HepG2 (cell line): ENCODE data around the gene RNU7-1. TPM values are rescaled to one million over a fixed set of nuclear protein-coding genes. Genes with fewer than 3 reads are reported as not detected.

Source experiments
- ATM ChIP-seq: fragments of 450-650 bp; IDR thresholded peaks from 2 replicates; pipeline ENCODE4 v1.7.1; 2017; ENCODE audit warnings: mild to moderate bottlenecking, borderline replicate concordance
- ELK4 ChIP-seq: sonication (generic); formaldehyde crosslinking; IDR thresholded peaks from 2 replicates; pipeline ENCODE4 v1.9.0; 2021; ENCODE audit warnings: missing genetic modification reagents, borderline replicate concordance
- FOSL2 ChIP-seq: sonication (generic); formaldehyde crosslinking; IDR thresholded peaks from 2 replicates; pipeline ENCODE4 v1.4.0; 2020; ENCODE audit warnings: missing genetic modification reagents
- FOXK1 ChIP-seq: sonication (generic); formaldehyde crosslinking; IDR thresholded peaks from 2 replicates; pipeline ENCODE4 v1.4.0; 2020; ENCODE audit warnings: low read depth, missing genetic modification reagents, borderline replicate concordance
- MXI1 ChIP-seq: IDR thresholded peaks from 3 replicates; pipeline ENCODE4 v1.6.1; 2012; ENCODE audit warnings: low read depth, low read length, inconsistent platforms, borderline replicate concordance
- NCOR1 ChIP-seq: fragments of 200-600 bp; sonication (generic); IDR thresholded peaks from 2 replicates; pipeline ENCODE4 v1.7.0; 2017; ENCODE audit warnings: antibody characterized with exemption, low read length, borderline replicate concordance
- NFAT5 ChIP-seq: sonication (generic); formaldehyde crosslinking; IDR thresholded peaks from 2 replicates; pipeline ENCODE4 v1.4.0; 2020; ENCODE audit warnings: missing genetic modification reagents
- NR2C2 ChIP-seq: sonication (generic); formaldehyde crosslinking; IDR thresholded peaks from 2 replicates; pipeline ENCODE4 v1.4.0; 2020; ENCODE audit warnings: missing genetic modification reagents, mild to moderate bottlenecking, moderate library complexity, borderline replicate concordance
- PAXIP1 ChIP-seq: sonication (generic); formaldehyde crosslinking; conservative IDR thresholded peaks from 2 replicates; pipeline ENCODE4 v1.4.0; 2020; ENCODE audit warnings: mild to moderate bottlenecking, missing genetic modification reagents, moderate library complexity
- POLR2A ChIP-seq, 2 experiments: IDR thresholded peaks; 2 replicates each; pipeline ENCODE4 v1.6.1; 2011; ENCODE audit warnings: low read depth in 2 of 2, low read length in 2 of 2, mild to moderate bottlenecking in 1 of 2, moderate library complexity in 1 of 2; ENCODE audit not compliant: insufficient read depth in 1 of 2
- POLR2AphosphoS5 ChIP-seq: IDR thresholded peaks from 2 replicates; pipeline ENCODE4 v1.6.1; 2012; ENCODE audit warnings: low read depth, low read length
- PRMT3 ChIP-seq: sonication (generic); formaldehyde crosslinking; IDR thresholded peaks from 2 replicates; pipeline ENCODE4 v1.8.1; 2022; ENCODE audit warnings: low read depth, mild to moderate bottlenecking, moderate library complexity, missing genetic modification reagents, borderline replicate concordance
- ZFP82 ChIP-seq: sonication (generic); formaldehyde crosslinking; IDR thresholded peaks from 2 replicates; pipeline ENCODE4 v1.5.1; 2020; ENCODE audit warnings: mild to moderate bottlenecking, missing genetic modification reagents, borderline replicate concordance
- ZFY ChIP-seq: sonication (generic); formaldehyde crosslinking; IDR thresholded peaks from 2 replicates; pipeline ENCODE4 v1.4.0; 2020; ENCODE audit warnings: missing genetic modification reagents
- ZNF292 ChIP-seq: sonication (generic); formaldehyde crosslinking; IDR thresholded peaks from 2 replicates; pipeline ENCODE4 v1.8.1; 2022; ENCODE audit warnings: mild to moderate bottlenecking, low read depth, missing genetic modification reagents, borderline replicate concordance
- ZNF562 ChIP-seq: sonication (generic); formaldehyde crosslinking; IDR thresholded peaks from 2 replicates; pipeline ENCODE4 v1.8.0; 2022; ENCODE audit warnings: missing genetic modification reagents, borderline replicate concordance
- ZNF709 ChIP-seq: sonication (generic); formaldehyde crosslinking; IDR thresholded peaks from 2 replicates; pipeline ENCODE4 v1.5.0; 2020; ENCODE audit warnings: mild to moderate bottlenecking, missing genetic modification reagents
- polyA plus RNA-seq, 8 experiments: library from polyadenylated mRNA; depleted of rRNA in 3 of 8; stranded (reverse) in 7 of 8; unstranded in 1 of 8; fragments of >200 nt; fragmentation: Illumina TruSeq in 4 of 8; extraction: Trizol in 4 of 8; gene quantifications; 2 replicates each; pipeline versions ENCODE4 v1.2.1 to v1.2.3, GENCODE V29; 2011 to 2016; ENCODE audit warnings: low read depth in 4 of 8, missing spikeins in 1 of 8, mixed read lengths in 1 of 8; ENCODE audit not compliant: insufficient read depth in 1 of 8
- total RNA-seq, 5 experiments: library from RNA; depleted of rRNA; stranded (reverse); fragments of >200 nt; fragmentation: Illumina TruSeq; extraction: Trizol; gene quantifications; 2 replicates each; pipeline ENCODE4 v1.2.3, GENCODE V29; 2016; ENCODE audit warnings: low read depth in 1 of 5
- TF ChIP-seq, protein P1 (sequence below): IDR thresholded peaks from 2 replicates; pipeline ENCODE4 v1.6.1; 2016; ENCODE audit warnings: low read depth

Gene RNU7-1
- total and polyA plus RNA-seq, 2 of the 13 experiments (the other 11 are each of a cell fraction or from before 2014, with no cell fraction given) = not detected

- TF ChIP-seq PAXIP1 (CRISPR knock-in tag) (peak; percentile 29; the same call in 1 of the 2 replicates), NFAT5 (CRISPR knock-in tag) (no peak), ZNF562 (CRISPR knock-in tag) (no peak), FOSL2 (CRISPR knock-in tag) (0 out of 2 replicates have a peak, but pooled peaks have one; percentile 15), ELK4 (no peak), ZNF709 (CRISPR knock-in tag) (no peak), NCOR1 (no peak), PRMT3 (CRISPR knock-in tag) (no peak), ATM (no peak), ZFP82 (CRISPR knock-in tag) (no peak), MXI1 (peak; percentile 87; the same call in 2 of the 3 replicates), ZNF292 (no peak), FOXK1 (CRISPR knock-in tag) (no peak), NR2C2 (no peak), ZFY (CRISPR knock-in tag) (no peak), POLR2AphosphoS5 (0 out of 2 replicates have a peak, but pooled peaks have one; percentile 21), POLR2A (IDR thresholded peaks at IDR 0.05; ENCODE audit: insufficient read depth in 1 of 2, low read depth in 2 of 2, low read length in 2 of 2) (peak in 1 of 2 experiments; percentile 24; a peak in 1 of 4 replicates)
- TF ChIP-seq, protein P1, sequence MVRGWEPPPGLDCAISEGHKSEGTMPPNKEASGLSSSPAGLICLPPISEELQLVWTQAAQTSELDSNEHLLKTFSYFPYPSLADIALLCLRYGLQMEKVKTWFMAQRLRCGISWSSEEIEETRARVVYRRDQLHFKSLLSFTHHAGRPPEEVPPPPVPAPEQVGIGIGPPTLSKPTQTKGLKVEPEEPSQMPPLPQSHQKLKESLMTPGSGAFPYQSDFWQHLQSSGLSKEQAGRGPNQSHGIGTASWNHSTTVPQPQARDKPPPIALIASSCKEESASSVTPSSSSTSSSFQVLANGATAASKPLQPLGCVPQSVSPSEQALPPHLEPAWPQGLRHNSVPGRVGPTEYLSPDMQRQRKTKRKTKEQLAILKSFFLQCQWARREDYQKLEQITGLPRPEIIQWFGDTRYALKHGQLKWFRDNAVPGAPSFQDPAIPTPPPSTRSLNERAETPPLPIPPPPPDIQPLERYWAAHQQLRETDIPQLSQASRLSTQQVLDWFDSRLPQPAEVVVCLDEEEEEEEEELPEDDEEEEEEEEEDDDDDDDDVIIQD (CRISPR knock-in tag) = no peak
Measured at GRCh38 chr12:6899837-6900519, 43.6 kb upstream of the RNU7-1 start (continued).
